ENCODE data around the gene IGFBP6. TPM values are rescaled to one million over a fixed set of nuclear protein-coding genes. Genes with fewer than 3 reads are reported as not detected.

IGFBP6 gene
- total RNA-seq, 2 experiments from 2014 or later, result 1.8 to 3.9 TPM

GRCh38 chr12:53062011-53062961, 35.2 kb upstream of the IGFBP6 start:
- Mint-ChIP-seq H3K9me3 (ENCODE audit: low read depth) (no peaks in the 10 kb centered on the region), H3K36me3 (peaks cover 6% of the 10 kb centered on the region), H3K27me3 (no peaks in the 10 kb centered on the region), H3K4me1 (peaks cover 5% of the 10 kb centered on the region), H3K27ac (no peak overlapping the region), H3K4me3 (no peak overlapping the region)
- CTCF ChIA-PET, result interaction anchor here (1.0 to 9.1 kb wide), 9 partner anchors 9 to 38 kb away, joined by 3 to 298 read pairs (median 5); partner anchors contain the start of genes IGFBP6, SOAT2, SPRYD3 and TNS2
- DNase-seq (no peak), ATAC-seq (no peak)

- Mint-ChIP-seq H3K4me1 (peaks cover 5% of the 10 kb centered on the region), H3K4me3 (no peak overlapping the region), H3K9me3 (ENCODE audit: low read depth) (no peaks in the 10 kb centered on the region), H3K27ac (no peak overlapping the region), H3K27me3 (no peaks in the 10 kb centered on the region), H3K36me3 (peaks cover 6% of the 10 kb centered on the region)
- CTCF ChIA-PET, result interaction anchor here (1.7 to 9.1 kb wide), 4 partner anchors 11 to 38 kb away, joined by 4 to 298 read pairs (median 131); partner anchors contain the start of genes IGFBP6, SOAT2, SPRYD3 and TNS2
- DNase-seq (no peak), ATAC-seq (no peak)
Measured at GRCh38 chr12:53062977-53063707, 34.3 kb upstream of the IGFBP6 start.

GRCh38 chr12:53063708-53064612, 33.5 kb upstream of the IGFBP6 start:
- Mint-ChIP-seq H3K36me3 (peaks cover 6% of the 10 kb centered on the region), H3K27ac (no peak overlapping the region), H3K9me3 (ENCODE audit: low read depth) (no peaks in the 10 kb centered on the region), H3K27me3 (no peaks in the 10 kb centered on the region), H3K4me3 (no peak overlapping the region), H3K4me1 (peaks cover 5% of the 10 kb centered on the region)
- DNase-seq, result no peak
- ATAC-seq, result no peak
- CTCF ChIA-PET, result interaction anchor here (1.7 to 9.1 kb wide), 4 partner anchors 12 to 37 kb away, joined by 4 to 298 read pairs (median 131); partner anchors contain the start of genes IGFBP6, SOAT2, SPRYD3 and TNS2

GRCh38 chr12:53064613-53065436, 32.6 kb upstream of the IGFBP6 start:
- no peaks in the 10 kb centered on the region for H3K27me3 Mint-ChIP-seq
- CTCF ChIA-PET, result interaction anchor here (0.5 to 9.1 kb wide), 16 partner anchors 9 to 280 kb away, joined by 3 to 298 read pairs (median 6); partner anchors contain the start of genes IGFBP6, SOAT2, SPRYD3 and TNS2
- peaks cover 5% of the 10 kb centered on the region for H3K4me1 Mint-ChIP-seq
- no peaks in the 10 kb centered on the region for H3K9me3 Mint-ChIP-seq (ENCODE audit: low read depth)
- H3K27ac Mint-ChIP-seq, result no peak overlapping the region
- DNase-seq (no peak), ATAC-seq (no peak)
- H3K36me3 Mint-ChIP-seq, result peaks cover 6% of the 10 kb centered on the region
- no peak overlapping the region for H3K4me3 Mint-ChIP-seq

GRCh38 chr12:53065470-53065869, 32.0 kb upstream of the IGFBP6 start:
- H3K27me3 Mint-ChIP-seq, result no peaks in the 10 kb centered on the region
- no peak overlapping the region for H3K27ac Mint-ChIP-seq
- no peak for DNase-seq
- H3K4me3 Mint-ChIP-seq, result no peak overlapping the region
- no peaks in the 10 kb centered on the region for H3K9me3 Mint-ChIP-seq (ENCODE audit: low read depth)
- peaks cover 5% of the 10 kb centered on the region for H3K4me1 Mint-ChIP-seq
- ATAC-seq, result no peak
- CTCF ChIA-PET, result interaction anchor here (0.7 to 9.1 kb wide), 39 partner anchors 9 to 443 kb away, joined by 3 to 298 read pairs (median 5); partner anchors contain the start of genes AAAS, CSAD, IGFBP6 and PFDN5
- H3K36me3 Mint-ChIP-seq, result peaks cover 6% of the 10 kb centered on the region

GRCh38 chr12:53065975-53066931, 31.2 kb upstream of the IGFBP6 start:
- ATAC-seq (peak; percentile 80), DNase-seq (peak; percentile 72)
- H3K4me1 Mint-ChIP-seq, result peaks cover 5% of the 10 kb centered on the region
- no peak overlapping the region for H3K4me3 Mint-ChIP-seq
- H3K27me3 Mint-ChIP-seq, result no peaks in the 10 kb centered on the region
- CTCF ChIA-PET, result interaction anchor here (0.7 to 9.1 kb wide), 43 partner anchors 8 to 443 kb away, joined by 3 to 298 read pairs (median 5); partner anchors contain the start of genes AAAS, CSAD, IGFBP6 and PFDN5
- H3K27ac Mint-ChIP-seq, result no peak overlapping the region
- H3K36me3 Mint-ChIP-seq, result peaks cover 6% of the 10 kb centered on the region
- no peaks in the 10 kb centered on the region for H3K9me3 Mint-ChIP-seq (ENCODE audit: low read depth)

- Mint-ChIP-seq H3K4me1 (peaks cover 7% of the 10 kb centered on the region), H3K36me3 (peaks cover 6% of the 10 kb centered on the region), H3K4me3 (no peak overlapping the region), H3K27me3 (no peaks in the 10 kb centered on the region), H3K27ac (peak overlapping the region; percentile 11), H3K9me3 (ENCODE audit: low read depth) (no peaks in the 10 kb centered on the region)
- ATAC-seq (no peak), DNase-seq (no peak)
- CTCF ChIA-PET, result interaction anchor here (1.4 to 9.1 kb wide), 14 partner anchors 12 to 442 kb away, joined by 3 to 298 read pairs (median 10); partner anchors contain the start of genes CSAD, ESPL1, IGFBP6 and SOAT2
Measured at GRCh38 chr12:53067074-53067992, 30.1 kb upstream of the IGFBP6 start.

GRCh38 chr12:53067993-53068770, 29.3 kb upstream of the IGFBP6 start:
- CTCF ChIA-PET, result interaction anchor here (1.4 to 9.1 kb wide), 5 partner anchors 11 to 199 kb away, joined by 4 to 298 read pairs (median 109); partner anchors contain the start of genes ESPL1, IGFBP6, SOAT2 and SPRYD3
- DNase-seq (no peak), ATAC-seq (no peak)
- no peaks in the 10 kb centered on the region for H3K27me3 Mint-ChIP-seq
- H3K4me1 Mint-ChIP-seq, result peaks cover 7% of the 10 kb centered on the region
- H3K36me3 Mint-ChIP-seq, result peaks cover 6% of the 10 kb centered on the region
- H3K27ac Mint-ChIP-seq, result no peak overlapping the region
- H3K4me3 Mint-ChIP-seq, result no peak overlapping the region
- H3K9me3 Mint-ChIP-seq (ENCODE audit: low read depth), result no peaks in the 10 kb centered on the region

GRCh38 chr12:53068811-53069585, 28.5 kb upstream of the IGFBP6 start:
- H3K4me3 Mint-ChIP-seq, result no peak overlapping the region
- peaks cover 7% of the 10 kb centered on the region for H3K4me1 Mint-ChIP-seq
- DNase-seq, result no peak
- H3K27me3 Mint-ChIP-seq, result no peaks in the 10 kb centered on the region
- CTCF ChIA-PET, result interaction anchor here (0.6 to 9.1 kb wide), 5 partner anchors 17 to 199 kb away, joined by 3 to 298 read pairs (median 28); partner anchors contain the start of genes ESPL1, IGFBP6, SOAT2 and TNS2
- no peak for ATAC-seq
- no peak overlapping the region for H3K27ac Mint-ChIP-seq
- H3K36me3 Mint-ChIP-seq, result peaks cover 8% of the 10 kb centered on the region
- no peaks in the 10 kb centered on the region for H3K9me3 Mint-ChIP-seq (ENCODE audit: low read depth)

Data from activated CD8-positive, alpha-beta memory T cell treated with anti-CD3 and anti-CD28 coated beads, Interleukin-2, amount 10 ng/mL, durations not matched to agents 7 days and 5 days (primary cell).